SK-N-SH (cell line): ENCODE measurements around the gene UCK2. TPM values are rescaled to one million over a fixed set of nuclear protein-coding genes. Genes with fewer than 3 reads are reported as not detected.

Source experiments
- CTCF ChIA-PET: fragments of 300-600, 350-600 bp; formaldehyde crosslinking; extraction: SDS; loops from one replicate; lab custom pipeline; 2021; lab: Yijun Ruan, JAX
- POLR2A ChIA-PET: fragments of 350-600 bp; sonication (Branson Sonifier 250); formaldehyde crosslinking; extraction: SDS; loops from one replicate; lab custom pipeline; 2020; ENCODE audit warnings: antibody characterized with exemption, inconsistent platforms; lab: Yijun Ruan, JAX
- DNase-seq: peaks from one replicate; pipeline ENCODE4 v3.0.0; 2012
- H2AFZ ChIP-seq: fragments of 200-600 bp; sonication (generic); 2 replicates; pipeline ENCODE4 v1.8.1; 2016; ENCODE audit warnings: antibody characterized with exemption, mild to moderate bottlenecking, low read depth
- H3F3A ChIP-seq: fragments of 200-600 bp; sonication (generic); replicated peaks from 2 replicates; pipeline ENCODE3; 2016; ENCODE audit warnings: antibody characterized with exemption, mild to moderate bottlenecking; ENCODE audit not compliant: insufficient read depth
- H3K27ac ChIP-seq, 2 experiments: fragments of 200-500 bp in 1 of 2; fragments of 200-600 bp in 1 of 2; sonication (Bioruptor generic) in 1 of 2; sonication (generic), shearing (Covaris generic) in 1 of 2; 2 replicates each; pipeline versions ENCODE4 v1.5.1 to v1.6.1; 2014 to 2016; ENCODE audit warnings: low read depth in 2 of 2, inconsistent platforms in 1 of 2, low read length in 1 of 2, mild to moderate bottlenecking in 1 of 2, mixed read lengths in 1 of 2
- H3K27me3 ChIP-seq: fragments of 200-600 bp; sonication (generic), shearing (Covaris generic); 2 replicates; pipeline ENCODE4 v1.6.1; 2016; ENCODE audit warnings: mixed run types; ENCODE audit not compliant: insufficient read depth
- H3K36me3 ChIP-seq, 2 experiments: fragments of 200-500 bp in 1 of 2; fragments of 200-600 bp in 1 of 2; sonication (Bioruptor generic) in 1 of 2; sonication (generic) in 1 of 2; replicated peaks in 1 of 2; 2 replicates each; pipeline versions ENCODE3 to v1.5.1; 2014 to 2016; ENCODE audit warnings: low read length in 1 of 2, mild to moderate bottlenecking in 1 of 2; ENCODE audit not compliant: insufficient read depth in 2 of 2, control insufficient read depth in 1 of 2
- H3K4me1 ChIP-seq, 2 experiments: fragments of 200-500 bp in 1 of 2; fragments of 200-600 bp in 1 of 2; sonication (Bioruptor generic) in 1 of 2; sonication (generic), shearing (Covaris generic) in 1 of 2; 2 replicates each; pipeline versions ENCODE4 v1.5.1 to v1.6.1; 2014 to 2016; ENCODE audit warnings: low read depth in 1 of 2, low read length in 1 of 2, mixed run types in 1 of 2; ENCODE audit not compliant: insufficient read depth in 2 of 2, control insufficient read depth in 1 of 2
- H3K4me2 ChIP-seq: fragments of 200-600 bp; sonication (generic), shearing (Covaris generic); 2 replicates; pipeline ENCODE4 v1.6.1; 2017; ENCODE audit warnings: mixed run types
- H3K4me3 ChIP-seq, 2 experiments: fragments of 200-500 bp in 1 of 2; fragments of 200-600 bp in 1 of 2; sonication (Bioruptor generic) in 1 of 2; sonication (generic), shearing (Covaris generic) in 1 of 2; 2 replicates each; pipeline versions ENCODE4 v1.5.1 to v1.8.1; 2014 to 2016; ENCODE audit warnings: low read depth in 2 of 2, inconsistent platforms in 1 of 2, low read length in 1 of 2, mild to moderate bottlenecking in 1 of 2, mixed read lengths in 1 of 2, moderate library complexity in 1 of 2
- H3K79me2 ChIP-seq: fragments of 200-600 bp; sonication (generic); 2 replicates; pipeline ENCODE4 v1.8.1; 2017; ENCODE audit warnings: mild to moderate bottlenecking; ENCODE audit not compliant: insufficient read depth
- H3K9ac ChIP-seq: fragments of 200-600 bp; sonication (generic); 2 replicates; pipeline ENCODE4 v1.6.1; 2017; ENCODE audit warnings: mixed run types
- H3K9me2 ChIP-seq: fragments of 200-600 bp; sonication (generic); 2 replicates; pipeline ENCODE4 v1.6.1; 2017; ENCODE audit warnings: mixed run types
- H3K9me3 ChIP-seq: fragments of 200-600 bp; sonication (generic); 2 replicates; pipeline ENCODE4 v1.6.1; 2017; ENCODE audit warnings: mixed run types, mild to moderate bottlenecking, moderate library complexity
- H4K20me1 ChIP-seq: fragments of 200-600 bp; sonication (generic); 2 replicates; pipeline ENCODE4 v1.6.1; 2017; ENCODE audit warnings: mild to moderate bottlenecking, mixed run types; ENCODE audit not compliant: insufficient read depth
- CHD2 ChIP-seq: fragments of 150-350 bp; IDR thresholded peaks from 2 replicates; pipeline ENCODE4 v1.6.1; 2018; ENCODE audit warnings: low read length; ENCODE audit not compliant: partially characterized antibody
- EP300 ChIP-seq, 2 experiments: IDR thresholded peaks; 2 replicates each; pipeline versions ENCODE4 v1.4.0 to v1.6.1; 2012; ENCODE audit warnings: borderline replicate concordance in 1 of 2, low read depth in 1 of 2, low read length in 1 of 2
- EZH2phosphoT487 ChIP-seq: fragments of 200-600 bp; sonication (generic); IDR thresholded peaks from 2 replicates; pipeline ENCODE4 v1.6.1; 2017; ENCODE audit warnings: low read depth, mixed run types, mild to moderate bottlenecking, antibody characterized with exemption, moderate library complexity, borderline replicate concordance
- GATA2 ChIP-seq: sonication (generic); formaldehyde crosslinking; IDR thresholded peaks from 2 replicates; pipeline ENCODE4 v1.5.0; 2020; ENCODE audit warnings: mild to moderate bottlenecking, missing genetic modification reagents
- JUND ChIP-seq: IDR thresholded peaks from 2 replicates; pipeline ENCODE4 v1.4.0; 2012
- MEF2A ChIP-seq: IDR thresholded peaks from 2 replicates; pipeline ENCODE4 v1.4.0; 2012; ENCODE audit warnings: low read depth, borderline replicate concordance
- NFIC ChIP-seq: IDR thresholded peaks from 2 replicates; pipeline ENCODE4 v1.4.0; 2012; ENCODE audit warnings: borderline replicate concordance
- NRF1 ChIP-seq: IDR thresholded peaks from 2 replicates; pipeline ENCODE4 v1.6.1; 2012; ENCODE audit warnings: low read depth, mild to moderate bottlenecking, low read length
- RCOR1 ChIP-seq: fragments of 150-350 bp; IDR thresholded peaks from 2 replicates; pipeline ENCODE4 v1.6.1; 2017; ENCODE audit warnings: antibody characterized with exemption, low read length
- RXRA ChIP-seq: IDR thresholded peaks from 2 replicates; pipeline ENCODE4 v1.4.0; 2012; ENCODE audit warnings: low read depth, mild to moderate bottlenecking, borderline replicate concordance
- SMC3 ChIP-seq: IDR thresholded peaks from 2 replicates; pipeline ENCODE4 v1.6.1; 2012; ENCODE audit warnings: low read depth, low read length, improper control_type of control experiment
- TAF1 ChIP-seq: IDR thresholded peaks from 2 replicates; pipeline ENCODE4 v1.6.1; 2012; ENCODE audit warnings: low read depth, mild to moderate bottlenecking, low read length, moderate library complexity, borderline replicate concordance
- TCF12 ChIP-seq: IDR thresholded peaks from 2 replicates; pipeline ENCODE4 v1.4.0; 2012
- ZBTB33 ChIP-seq: IDR thresholded peaks from 2 replicates; pipeline ENCODE4 v1.4.0; 2012; ENCODE audit warnings: low read depth, borderline replicate concordance
- WGBS: methylation state at CpG from one replicate; pipeline ENCODE4 v1.1.6; 2017; ENCODE audit warnings: low lambda C conversion rate; 5-methylcytosine and 5-hydroxymethylcytosine counted together
- polyA plus RNA-seq, 3 experiments: library from polyadenylated mRNA; depleted of rRNA; stranded (reverse); fragments of >200 nt; gene quantifications; 2 replicates each; pipeline ENCODE4 v1.2.3, GENCODE V29; 2012
- TF ChIP-seq, protein P1 (sequence below): IDR thresholded peaks from 2 replicates; pipeline ENCODE4 v1.6.1; 2012; ENCODE audit warnings: mild to moderate bottlenecking, low read depth, low read length, moderate library complexity
- TF ChIP-seq, protein P2 (sequence below): IDR thresholded peaks from 2 replicates; pipeline ENCODE4; 2012

UCK2 gene
- polyA plus RNA-seq, 1 of the 3 experiments (the other 2 are of a cell fraction) = 53.7 TPM

DNA sequence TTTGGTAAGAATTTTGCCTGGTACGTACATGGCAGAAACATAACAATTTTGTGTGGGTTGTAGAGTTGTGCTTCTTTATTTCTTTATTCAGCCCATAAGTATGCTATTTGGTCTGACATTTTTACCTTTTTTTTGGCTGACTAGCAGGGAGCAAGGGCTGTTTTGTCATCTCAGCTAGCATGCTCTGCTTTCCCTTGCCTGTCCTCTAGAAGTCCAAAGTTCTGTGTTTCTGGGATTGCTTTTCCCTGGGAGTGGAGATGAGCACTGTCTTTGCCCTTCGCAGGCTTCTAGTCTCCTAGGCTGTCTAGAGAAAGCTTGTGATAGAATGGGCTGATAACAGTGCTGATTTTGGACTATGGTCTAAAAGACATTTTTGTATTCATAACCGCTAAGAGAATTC is 7.5 kb downstream of the UCK2 start:
- H4K20me1 ChIP-seq = peaks cover 25% of the 10 kb centered on the region; the same call in 1 of the 2 replicates
- CTCF ChIA-PET = interaction anchor here (0.5 to 1.6 kb wide), 3 partner anchors 10 to 105 kb away, joined by 3 to 5 read pairs (median 3); no protein-coding TSS in a partner anchor
- 98% methylated on average over 3 of the region's 3 CpGs for WGBS
- no peak overlapping the region for H3K4me2 ChIP-seq
- no peaks in the 10 kb centered on the region for H3K9me3 ChIP-seq
- no peak overlapping the region for H3K27ac ChIP-seq
- peaks cover 97% of the 10 kb centered on the region for H3K79me2 ChIP-seq
- H3K4me3 ChIP-seq = no peak overlapping the region
- H3K4me1 ChIP-seq = peaks cover 0 to 5% of the 10 kb centered on the region in 2 experiments; a peak in 1 of 4 replicates
- H2AFZ ChIP-seq = no peak overlapping the region
- no peaks in the 10 kb centered on the region for H3K36me3 ChIP-seq
- no peak overlapping the region for H3K9ac ChIP-seq
- no peak for DNase-seq
- H3F3A ChIP-seq = no peaks in the 10 kb centered on the region
- POLR2A ChIA-PET = no interaction called here
- H3K27me3 ChIP-seq = no peaks in the 10 kb centered on the region
- no peaks in the 10 kb centered on the region for H3K9me2 ChIP-seq
- no peak for TF ChIP-seq RCOR1
- TF ChIP-seq, protein P1, sequence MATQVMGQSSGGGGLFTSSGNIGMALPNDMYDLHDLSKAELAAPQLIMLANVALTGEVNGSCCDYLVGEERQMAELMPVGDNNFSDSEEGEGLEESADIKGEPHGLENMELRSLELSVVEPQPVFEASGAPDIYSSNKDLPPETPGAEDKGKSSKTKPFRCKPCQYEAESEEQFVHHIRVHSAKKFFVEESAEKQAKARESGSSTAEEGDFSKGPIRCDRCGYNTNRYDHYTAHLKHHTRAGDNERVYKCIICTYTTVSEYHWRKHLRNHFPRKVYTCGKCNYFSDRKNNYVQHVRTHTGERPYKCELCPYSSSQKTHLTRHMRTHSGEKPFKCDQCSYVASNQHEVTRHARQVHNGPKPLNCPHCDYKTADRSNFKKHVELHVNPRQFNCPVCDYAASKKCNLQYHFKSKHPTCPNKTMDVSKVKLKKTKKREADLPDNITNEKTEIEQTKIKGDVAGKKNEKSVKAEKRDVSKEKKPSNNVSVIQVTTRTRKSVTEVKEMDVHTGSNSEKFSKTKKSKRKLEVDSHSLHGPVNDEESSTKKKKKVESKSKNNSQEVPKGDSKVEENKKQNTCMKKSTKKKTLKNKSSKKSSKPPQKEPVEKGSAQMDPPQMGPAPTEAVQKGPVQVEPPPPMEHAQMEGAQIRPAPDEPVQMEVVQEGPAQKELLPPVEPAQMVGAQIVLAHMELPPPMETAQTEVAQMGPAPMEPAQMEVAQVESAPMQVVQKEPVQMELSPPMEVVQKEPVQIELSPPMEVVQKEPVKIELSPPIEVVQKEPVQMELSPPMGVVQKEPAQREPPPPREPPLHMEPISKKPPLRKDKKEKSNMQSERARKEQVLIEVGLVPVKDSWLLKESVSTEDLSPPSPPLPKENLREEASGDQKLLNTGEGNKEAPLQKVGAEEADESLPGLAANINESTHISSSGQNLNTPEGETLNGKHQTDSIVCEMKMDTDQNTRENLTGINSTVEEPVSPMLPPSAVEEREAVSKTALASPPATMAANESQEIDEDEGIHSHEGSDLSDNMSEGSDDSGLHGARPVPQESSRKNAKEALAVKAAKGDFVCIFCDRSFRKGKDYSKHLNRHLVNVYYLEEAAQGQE = no peak
- no peak for TF ChIP-seq NFIC
- no peak for TF ChIP-seq CHD2
- no peak for TF ChIP-seq RXRA
- TF ChIP-seq GATA2 (CRISPR knock-in tag) = no peak
- no peak for TF ChIP-seq TAF1
- no peak for TF ChIP-seq ZBTB33
- TF ChIP-seq SMC3 = no peak
- no peak for TF ChIP-seq JUND
- no peak for TF ChIP-seq EP300 (IDR thresholded peaks at IDR 0.05; ENCODE audit: borderline replicate concordance in 1 of 2, low read depth in 1 of 2, low read length in 1 of 2)
- TF ChIP-seq TCF12 = no peak
- TF ChIP-seq, protein P2, sequence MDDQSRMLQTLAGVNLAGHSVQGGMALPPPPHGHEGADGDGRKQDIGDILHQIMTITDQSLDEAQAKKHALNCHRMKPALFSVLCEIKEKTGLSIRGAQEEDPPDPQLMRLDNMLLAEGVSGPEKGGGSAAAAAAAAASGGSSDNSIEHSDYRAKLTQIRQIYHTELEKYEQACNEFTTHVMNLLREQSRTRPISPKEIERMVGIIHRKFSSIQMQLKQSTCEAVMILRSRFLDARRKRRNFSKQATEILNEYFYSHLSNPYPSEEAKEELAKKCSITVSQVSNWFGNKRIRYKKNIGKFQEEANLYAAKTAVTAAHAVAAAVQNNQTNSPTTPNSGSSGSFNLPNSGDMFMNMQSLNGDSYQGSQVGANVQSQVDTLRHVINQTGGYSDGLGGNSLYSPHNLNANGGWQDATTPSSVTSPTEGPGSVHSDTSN = no peak
- TF ChIP-seq EZH2phosphoT487 = no peak
- no peak for TF ChIP-seq NRF1
- TF ChIP-seq MEF2A = no peak
